GM21390 (cell line): ENCODE data around the gene C1orf94.
"Not testable (repeated sequence)": the region's sequence is repeated elsewhere in the genome, so short reads cannot be mapped to it uniquely, and the experiment has no call there.

Experiments
- ATAC-seq: cut with Tn5 transposase; IDR thresholded peaks from one replicate; pipeline ENCODE4 v1.9.1; 2021; ENCODE audit not compliant: unreplicated experiment

Gene C1orf94

GRCh38 chr1:34163792-34164731 is 12.6 kb upstream of the C1orf94 start:
- ATAC-seq = no peak

GRCh38 chr1:34164771-34165391 is 11.8 kb upstream of the C1orf94 start, which contains the start of gene CSMD2:
TSS of gene CSMD2 (minus strand) at chr1:34165230. CDS start at chr1:34165097, 133 bp downstream.
- no peak for ATAC-seq

- ATAC-seq = no peak
Observed at GRCh38 chr1:34165422-34165921, 11.2 kb upstream of the C1orf94 start.

DNA sequence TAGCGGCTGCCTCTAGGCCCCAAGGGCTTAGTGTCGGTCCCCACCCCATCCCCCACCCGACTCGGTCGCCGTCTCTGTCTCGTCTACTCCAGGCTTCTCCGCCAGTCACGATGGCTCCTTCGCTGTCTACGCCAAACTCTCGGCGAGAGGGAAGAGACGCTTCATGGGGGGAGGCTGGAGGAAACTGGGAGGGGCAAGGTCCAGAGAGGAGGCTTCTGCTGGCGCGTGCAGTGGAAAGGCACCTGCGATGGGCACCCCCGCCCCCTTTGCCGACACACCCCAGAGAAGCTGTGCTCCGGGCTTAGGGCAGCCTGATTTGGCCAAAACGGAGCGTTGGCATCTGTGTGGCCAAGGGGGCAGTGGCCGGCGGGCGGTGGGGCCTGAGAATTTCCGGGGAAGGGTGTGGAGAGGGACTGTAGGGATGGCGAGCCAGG is 10.5 kb upstream of the C1orf94 start:
- ATAC-seq = no peak

DNA sequence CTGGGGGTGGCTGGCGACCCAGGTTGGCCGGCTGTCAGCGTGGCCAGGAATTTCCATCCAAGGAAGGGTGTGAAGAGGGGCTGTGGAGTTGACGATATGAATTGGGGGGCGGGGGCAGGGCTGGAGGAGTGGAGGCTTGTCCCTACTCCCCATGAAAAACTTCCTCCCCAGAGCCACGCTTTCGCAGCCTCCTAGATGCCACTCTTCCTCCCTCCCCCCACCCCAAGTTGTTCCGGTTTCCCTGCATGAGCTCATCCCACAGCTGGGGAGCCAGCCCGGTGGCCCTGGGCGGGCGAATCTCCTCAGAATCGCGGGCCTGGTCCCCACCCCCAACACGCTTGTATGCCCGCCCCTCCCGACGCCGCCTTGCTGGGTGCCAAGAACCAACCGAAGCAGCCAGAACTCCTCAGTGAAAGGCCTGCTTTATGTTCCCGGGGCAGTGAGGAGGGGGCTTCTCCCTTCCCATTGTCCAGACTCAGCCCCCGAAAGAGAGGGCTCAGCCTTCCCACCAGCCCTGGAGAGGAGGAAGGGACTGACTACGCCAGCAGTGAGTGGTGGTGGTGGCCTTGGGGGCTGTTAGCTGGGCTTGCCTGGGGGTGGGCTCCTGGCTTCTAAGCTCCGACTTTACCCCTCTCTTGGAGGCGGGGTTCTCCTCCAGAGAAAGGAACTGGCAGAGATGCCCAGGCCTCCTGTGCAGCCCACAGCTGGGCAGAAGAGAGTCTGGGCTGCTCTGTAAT is 9.9 kb upstream of the C1orf94 start:
- no peak for ATAC-seq

DNA sequence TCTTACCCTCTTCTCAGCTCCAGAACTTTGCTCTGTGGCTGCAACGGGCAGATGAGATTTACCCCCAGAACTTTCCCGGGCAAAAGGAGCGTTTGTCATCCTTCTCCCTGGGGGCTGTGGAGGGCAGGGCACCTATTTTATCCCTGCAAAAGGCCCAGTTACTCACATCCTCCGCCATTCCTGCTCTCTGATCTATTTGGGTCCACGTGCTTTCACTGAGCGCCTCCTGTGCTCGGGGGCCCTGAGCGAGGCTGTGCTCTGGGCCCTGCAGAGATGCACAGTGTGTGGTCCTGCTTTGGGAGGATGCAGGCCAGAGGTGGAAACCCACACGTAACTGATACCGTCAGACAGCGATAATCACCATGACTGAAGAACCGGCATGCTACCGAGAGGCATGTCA is 9.3 kb upstream of the C1orf94 start:
- no peak for ATAC-seq

DNA sequence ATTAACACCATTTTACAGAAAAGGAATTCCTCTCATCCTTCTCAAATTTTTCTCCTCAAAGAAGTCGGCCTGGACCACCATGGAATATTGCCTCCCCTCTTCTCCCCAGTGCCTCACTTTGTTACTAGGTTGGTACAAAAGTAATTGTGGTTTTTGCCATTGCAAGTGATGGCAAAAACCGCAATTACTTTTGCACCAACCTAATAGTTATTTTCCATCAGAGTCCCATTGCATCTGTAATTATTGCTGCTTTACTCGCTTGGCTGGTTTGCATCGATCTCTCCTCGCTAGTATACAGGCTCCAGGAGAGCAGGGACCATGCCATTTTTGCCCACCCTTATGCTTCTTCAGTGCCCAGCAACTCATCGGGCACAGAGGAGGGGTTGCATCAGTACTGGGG is 963 bp upstream of the C1orf94 start:
- ATAC-seq = no peak

DNA sequence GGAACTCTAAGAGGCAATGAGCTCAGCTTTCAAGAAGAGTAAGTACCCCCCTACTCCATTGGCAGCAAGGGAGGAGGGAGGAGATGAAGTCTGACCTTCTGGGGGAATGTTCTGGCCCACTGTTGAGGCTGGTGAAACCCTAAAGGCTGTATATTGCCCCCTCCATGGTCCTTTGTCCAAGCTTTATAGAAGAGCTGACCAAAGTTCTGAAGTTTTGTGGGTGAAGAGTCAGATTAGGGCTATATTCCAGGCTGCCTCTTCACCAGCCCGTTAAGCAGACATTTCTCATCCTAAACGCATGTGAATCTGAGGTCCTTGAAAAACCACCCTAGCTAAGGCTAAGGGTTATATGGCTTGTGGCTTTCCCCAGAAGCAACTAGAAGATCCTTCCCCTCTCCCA is 1.4 kb downstream of the C1orf94 start:
- ATAC-seq = no peak

GRCh38 chr1:34183381-34183780 is 6.7 kb downstream of the C1orf94 start:
- ATAC-seq = not testable (repeated sequence)

DNA sequence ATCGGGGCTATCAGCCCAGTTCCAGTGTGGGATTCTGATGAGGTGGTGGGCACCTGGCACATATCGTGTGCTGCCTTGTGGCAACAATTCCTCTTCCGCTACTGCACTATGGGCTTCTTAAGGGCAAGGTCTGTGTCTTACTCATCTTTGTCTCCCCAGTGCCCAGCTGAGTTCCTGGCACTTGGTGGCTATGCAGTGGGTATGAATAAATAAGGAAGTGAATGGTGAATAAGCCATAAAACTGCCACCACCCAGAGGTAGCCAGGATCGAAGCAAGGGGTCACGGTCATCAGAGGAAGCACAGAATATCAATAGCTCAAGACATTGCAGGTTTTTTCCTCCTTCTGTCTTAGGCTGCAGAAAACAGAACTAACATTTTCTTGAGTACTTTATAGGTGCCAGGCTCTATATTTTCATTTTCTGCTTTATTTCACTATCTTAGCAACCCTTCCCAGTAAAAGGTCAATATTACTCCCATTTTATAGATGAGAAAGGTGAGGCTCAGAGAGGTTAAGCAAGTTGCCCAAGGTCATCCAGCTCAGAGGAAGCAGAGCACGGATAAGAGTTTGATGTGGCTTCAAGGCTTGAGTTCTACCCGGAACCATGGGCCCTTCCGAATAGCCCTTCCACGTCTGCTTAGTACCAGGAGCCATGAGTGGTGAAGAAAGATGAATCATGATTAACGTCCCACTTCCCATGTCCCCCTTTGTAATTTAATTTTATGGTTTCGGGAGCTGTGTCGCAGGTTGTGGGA is 10.2 kb downstream of the C1orf94 start:
- ATAC-seq = no peak

DNA sequence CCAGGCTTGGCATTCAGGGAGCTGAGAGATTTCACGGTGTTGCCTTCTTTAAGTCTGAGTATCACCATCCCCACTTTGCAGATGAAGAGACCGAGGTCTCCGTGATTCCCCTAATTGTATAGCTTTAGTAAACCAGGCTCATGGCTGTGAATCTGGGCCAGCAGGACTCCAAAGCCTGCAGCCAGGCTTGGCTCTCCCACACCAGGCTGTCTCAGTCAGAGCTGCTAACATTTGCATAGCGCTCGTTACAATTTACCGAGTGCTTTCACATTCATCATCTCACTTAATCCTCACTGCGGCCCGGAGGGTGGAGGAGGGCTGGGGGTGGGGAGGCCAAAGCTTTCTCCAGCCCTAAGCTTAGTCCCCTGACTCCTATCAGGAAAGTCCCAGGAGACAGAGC is 11.7 kb downstream of the C1orf94 start:
- ATAC-seq = no peak

DNA sequence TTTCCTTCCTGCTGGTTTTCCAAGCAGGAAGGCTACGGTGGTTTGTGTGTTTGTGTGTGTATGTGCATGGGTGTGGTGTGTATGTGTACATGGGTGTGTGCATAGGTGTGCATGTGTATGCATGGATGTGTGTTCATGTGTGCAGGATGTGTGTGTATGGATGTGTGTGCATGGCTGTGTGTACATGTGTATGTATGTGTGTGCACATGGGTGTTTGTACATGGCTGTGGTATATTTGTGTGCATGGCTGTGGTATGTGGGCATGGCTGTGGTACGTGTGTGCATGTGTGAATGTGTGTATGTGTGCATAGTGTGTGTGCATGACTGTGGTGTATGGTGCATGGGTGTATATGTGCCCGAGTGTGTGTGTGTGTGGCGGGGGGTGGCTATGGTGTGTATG is 12.3 kb downstream of the C1orf94 start:
- no peak for ATAC-seq

- ATAC-seq = no peak
Observed at GRCh38 chr1:34190692-34191091, 14.0 kb downstream of the C1orf94 start.

DNA sequence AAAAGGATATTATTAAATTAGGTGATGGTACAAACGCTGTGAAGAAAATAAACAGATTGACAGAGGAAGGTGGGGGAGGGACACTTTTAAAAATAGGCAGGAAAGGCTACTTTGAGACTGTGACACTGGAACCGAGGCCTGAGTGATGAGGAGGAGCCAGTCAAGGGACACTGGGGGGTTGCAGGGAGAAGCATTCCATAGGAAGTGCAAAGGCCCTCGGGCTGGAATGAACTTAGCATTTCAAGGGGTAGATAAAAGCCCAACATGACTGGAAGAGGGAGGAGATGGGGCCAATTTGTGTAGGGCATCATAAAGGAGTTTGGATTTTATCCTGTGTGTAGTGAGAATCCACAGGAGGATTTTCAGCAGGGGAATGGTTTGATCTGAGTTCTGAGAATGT is 15.9 kb downstream of the C1orf94 start:
- ATAC-seq = no peak

- no peak for ATAC-seq
Observed at GRCh38 chr1:34199927-34200326, 23.2 kb downstream of the C1orf94 start.

DNA sequence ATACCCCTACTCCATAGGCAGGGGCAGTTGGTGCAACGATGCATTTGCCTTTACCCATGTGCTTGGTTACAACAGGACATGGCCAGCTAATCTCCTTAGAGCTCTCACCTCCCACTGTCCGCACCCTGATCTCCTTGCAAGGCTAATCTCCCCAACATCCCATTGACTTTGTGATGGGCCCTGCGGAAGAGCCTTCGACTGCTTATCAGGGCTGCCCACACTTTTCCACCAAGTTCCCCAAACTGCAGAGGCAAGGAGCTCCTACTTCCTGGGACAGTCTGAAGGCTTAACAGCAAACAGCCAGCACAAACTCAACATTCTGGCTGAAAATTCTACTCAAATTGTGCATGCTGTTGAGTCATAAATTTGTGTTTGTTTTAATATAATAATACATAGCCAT is 36.0 kb downstream of the C1orf94 start:
- no peak for ATAC-seq

DNA sequence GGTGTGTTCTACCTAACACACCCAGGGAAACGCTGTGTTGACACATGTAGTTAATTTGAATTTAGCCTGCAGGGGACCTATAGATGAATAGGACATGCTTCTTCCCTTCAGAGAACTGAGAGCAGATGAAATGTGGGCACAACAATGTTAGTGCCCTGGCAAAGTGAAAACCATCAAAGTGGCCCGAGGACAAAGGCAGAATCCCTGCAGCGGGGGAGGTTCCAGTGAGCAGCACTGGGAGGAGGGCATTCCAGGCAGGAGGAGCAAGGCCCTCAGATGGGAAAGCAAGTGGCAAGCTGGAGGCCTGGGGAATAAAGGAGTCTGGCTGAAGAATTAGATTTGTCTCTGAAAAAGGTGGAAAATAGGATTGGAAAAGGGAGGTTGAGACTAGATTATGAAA is 37.2 kb downstream of the C1orf94 start:
- ATAC-seq = no peak

GRCh38 chr1:34231441-34231840 is 54.7 kb downstream of the C1orf94 start:
- no peak for ATAC-seq

DNA sequence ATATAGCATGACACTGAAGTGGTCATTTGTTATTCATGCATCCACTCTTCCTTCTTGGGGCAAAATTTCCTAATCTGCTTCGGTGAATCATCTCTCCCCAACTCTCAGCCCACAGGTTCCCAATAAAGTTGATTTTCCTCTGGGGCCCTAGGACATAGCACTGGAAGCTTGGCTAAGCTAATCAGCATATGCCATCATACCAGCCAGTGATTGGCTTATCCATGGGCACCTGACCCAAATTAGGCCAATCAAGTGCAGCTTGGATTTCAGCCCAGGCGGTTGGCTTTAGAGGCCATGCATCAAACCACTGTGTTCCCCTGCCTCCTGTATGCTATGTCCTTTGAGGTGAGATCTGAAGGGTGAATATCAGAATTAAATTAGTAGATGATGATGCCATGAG is 58.9 kb downstream of the C1orf94 start:
- no peak for ATAC-seq

GRCh38 chr1:34236089-34236488 is 59.4 kb downstream of the C1orf94 start:
- ATAC-seq = no peak
